Ovary (tissue), 9 donors: ENCODE data around the gene MBOAT2. TPM values are rescaled to one million over a fixed set of nuclear protein-coding genes. Genes with fewer than 3 reads are reported as not detected.

ENCODE experiments used
- DNase-seq, 5 donors: peaks; one replicate each; pipeline ENCODE4 v3.0.0-alpha.2; 2019 to 2020
- H3K27ac ChIP-seq, 2 donors: fragments of 200-600 bp; one replicate each; pipeline versions ENCODE4 v1.5.1 to v1.8.0; 2019 to 2022
- H3K27me3 ChIP-seq: fragments of 200-600 bp; one replicate; pipeline ENCODE4 v1.8.0; 2022
- H3K36me3 ChIP-seq: fragments of 200-600 bp; sonication (generic); one replicate; pipeline ENCODE4 v1.5.1; 2019
- H3K4me1 ChIP-seq: one replicate; pipeline ENCODE4 v1.8.1; 2013; ENCODE audit warnings: mild to moderate bottlenecking, moderate library complexity; ENCODE audit not compliant: insufficient read depth
- H3K4me3 ChIP-seq: fragments of 200-600 bp; sonication (generic); one replicate; pipeline ENCODE4 v1.5.1; 2017
- H3K9me3 ChIP-seq, 2 donors: fragments of 200-600 bp in 1 of 2; sonication (generic) in 1 of 2; one replicate each; pipeline versions ENCODE4 v1.5.1 to v1.8.1; 2013 to 2019; ENCODE audit warnings: mild to moderate bottlenecking in 1 of 2, moderate library complexity in 1 of 2
- CTCF ChIP-seq, 3 donors: fragments of 450-650 bp in 2 of 3; fragments of 200-600 bp in 1 of 3; IDR thresholded peaks; one replicate each; pipeline versions ENCODE4 v1.5.1 to v1.8.0; 2016 to 2022; ENCODE audit warnings: antibody characterized with exemption in 3 of 3, mild to moderate bottlenecking in 1 of 3
- EP300 ChIP-seq: sonication (generic); formaldehyde crosslinking; IDR thresholded peaks from one replicate; pipeline ENCODE4 v1.6.1; 2017; ENCODE audit warnings: antibody characterized with exemption
- POLR2A ChIP-seq: fragments of 450-650 bp; IDR thresholded peaks from one replicate; pipeline ENCODE4 v1.6.1; 2017; ENCODE audit warnings: antibody characterized with exemption, mild to moderate bottlenecking, moderate library complexity
- WGBS, 3 donors: extraction: QIAGEN DNeasy Blood & Tissue Kit in 1 of 3; methylation state at CpG; one replicate each; pipeline versions ENCODE4 v1.1.5 to v1.1.7; 2013 to 2017; 5-methylcytosine and 5-hydroxymethylcytosine counted together
- intact Hi-C, 4 donors: fragments of 100-400 bp; cut with DNase I; formaldehyde crosslinking; loops; one replicate each; pipeline versions ENCODE4 v1.11.0 to v1.15.1; 2022 to 2023
- polyA plus RNA-seq, 2 donors: library from polyadenylated mRNA; stranded (reverse); fragments of 200-250 nt in 1 of 2; fragments of 350-450 nt in 1 of 2; fragmentation: Illumina TruSeq in 1 of 2; extraction: RNeasy Lipid Tissue Mini Kit (QIAGEN cat#74804) in 1 of 2; gene quantifications; one replicate each; pipeline ENCODE4 v1.2.3, GENCODE V29; 2013 to 2014
- total RNA-seq, 7 donors: library from RNA; depleted of rRNA in 2 of 7; stranded (reverse); fragments of >200 nt in 2 of 7; fragmentation: NEBNext Ultra II Directional in 3 of 7; extraction: Animal tissue kit (Norgen Biotek cat#: 25700) in 3 of 7; gene quantifications; one replicate each; pipeline versions ENCODE4 v1.1.0 to v1.2.4, GENCODE V29; 2016 to 2023
- donor health status: DM: no; HTN: no; CAD: no; lungs with moderate emphysema.
- donor health status: DM: no; HTN: no; CAD: no.
- donor health status: Bipolar disorder and iron deficiency.
- donor health status: DM: yes; HTN: yes; CAD: no.
- donor health status: DM: no; HTN: no; CAD: no.
- donor health status: DM: yes; HTN: yes; CAD: no.

Gene MBOAT2
- total and polyA plus RNA-seq, 9 donors = 8.4 to 51.0 (median 24.5) TPM

DNA sequence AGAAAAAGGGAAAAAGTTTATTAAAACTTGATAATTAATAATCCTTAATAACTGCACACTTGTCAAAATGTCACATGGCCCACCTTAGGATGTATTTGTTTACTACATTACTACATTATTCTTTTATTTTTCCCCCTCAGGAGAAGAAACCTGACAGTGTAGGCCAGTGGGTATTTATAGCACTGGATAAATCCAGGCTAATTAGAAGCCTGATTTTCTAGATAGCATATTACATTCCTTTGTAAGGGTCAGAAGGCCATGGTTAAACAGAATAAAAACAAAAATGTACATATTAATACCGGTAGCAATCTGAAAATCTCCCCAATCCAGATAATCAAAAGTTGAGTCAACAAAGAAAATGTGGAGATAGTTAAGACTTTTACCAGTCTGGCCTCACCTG lies 144.6 kb downstream of the MBOAT2 start:
- TF ChIP-seq POLR2A (no peak), EP300 (no peak), CTCF (IDR thresholded peaks at IDR 0.05) (no peak)
- DNase-seq = no peak
- H3K9me3 ChIP-seq = no peaks in the 10 kb centered on the region
- no peaks in the 10 kb centered on the region for H3K36me3 ChIP-seq
- no peak overlapping the region for H3K4me3 ChIP-seq
- intact Hi-C loops = no loop called here
- H3K27me3 ChIP-seq = no peaks in the 10 kb centered on the region
- H3K27ac ChIP-seq = no peak overlapping the region
- no peaks in the 10 kb centered on the region for H3K4me1 ChIP-seq
- 51 to 66% (median 60%) methylated on average over 1 of the region's 1 CpG for WGBS, 3 donors

- H3K9me3 ChIP-seq = no peaks in the 10 kb centered on the region
- no peak for DNase-seq
- H3K4me1 ChIP-seq = no peaks in the 10 kb centered on the region
- intact Hi-C loops = no loop called here
- no peaks in the 10 kb centered on the region for H3K36me3 ChIP-seq
- 95 to 96% (median 96%) methylated on average over 7 of the region's 7 CpGs for whole genome bisulfite sequencing, 3 donors
- no peak overlapping the region for H3K27ac ChIP-seq
- no peaks in the 10 kb centered on the region for H3K27me3 ChIP-seq
- H3K4me3 ChIP-seq = no peak overlapping the region
- no peak for TF ChIP-seq CTCF (IDR thresholded peaks at IDR 0.05)
- TF ChIP-seq POLR2A = no peak
- no peak for TF ChIP-seq EP300
Measured at GRCh38 chr2:8858264-8858663, 145.2 kb downstream of the MBOAT2 start.

DNA sequence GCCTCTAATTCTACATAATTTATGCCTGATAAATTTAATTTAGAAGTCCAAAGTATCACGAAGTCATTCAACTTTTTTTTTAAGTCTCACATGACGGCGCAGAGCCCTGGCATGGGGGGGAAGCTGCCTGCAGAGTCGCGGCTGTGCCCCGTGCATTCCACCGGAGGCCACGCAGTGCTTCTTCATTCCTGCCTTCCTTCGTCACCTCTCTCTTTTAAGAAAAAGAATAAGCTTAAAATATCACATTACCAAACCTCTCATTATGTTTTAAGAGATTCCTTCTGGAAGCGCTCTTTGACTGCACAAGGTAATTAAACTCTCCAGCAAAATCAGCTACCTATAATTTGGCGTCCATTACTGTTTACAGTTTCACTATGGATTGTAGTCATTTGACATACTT lies 145.8 kb downstream of the MBOAT2 start:
- intact Hi-C loops = no loop called here

DNA sequence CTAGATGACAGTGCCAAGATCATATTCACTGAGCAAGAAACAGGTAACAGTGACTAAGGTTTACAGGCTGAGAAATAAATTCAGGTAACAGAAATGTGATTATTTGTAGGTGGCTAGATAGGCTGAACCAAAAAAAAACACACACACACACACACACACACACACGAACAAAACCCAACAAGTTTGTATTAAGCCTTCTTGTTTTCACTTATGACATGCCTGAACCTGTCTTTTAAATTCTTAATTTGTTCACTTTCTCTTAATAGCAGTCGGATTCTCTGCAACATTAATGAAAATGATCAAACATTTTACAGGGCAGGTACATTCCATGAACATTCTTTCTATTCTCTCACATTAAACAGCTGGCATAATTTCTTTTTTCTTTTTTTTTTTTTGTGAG lies 147.3 kb downstream of the MBOAT2 start:
- H3K27me3 ChIP-seq = no peaks in the 10 kb centered on the region
- H3K4me1 ChIP-seq = no peaks in the 10 kb centered on the region
- intact Hi-C loops = no loop called here
- no peaks in the 10 kb centered on the region for H3K36me3 ChIP-seq
- no peaks in the 10 kb centered on the region for H3K9me3 ChIP-seq
- H3K4me3 ChIP-seq = no peak overlapping the region
- H3K27ac ChIP-seq = no peak overlapping the region
- 95 to 100% (median 95%) methylated on average over 2 of the region's 2 CpGs for WGBS, 3 donors
- no peak for DNase-seq
- TF ChIP-seq POLR2A = no peak
- TF ChIP-seq EP300 = no peak
- no peak for TF ChIP-seq CTCF (IDR thresholded peaks at IDR 0.05)

More for the DNA sequence above, 145.8 kb downstream of the MBOAT2 start:
- Histone ChIP-seq H3K4me1 (no peaks in the 10 kb centered on the region), H3K9me3 (no peaks in the 10 kb centered on the region), H3K36me3 (no peaks in the 10 kb centered on the region), H3K4me3 (no peak overlapping the region), H3K27ac (no peak overlapping the region), H3K27me3 (no peaks in the 10 kb centered on the region)
- no peak for TF ChIP-seq EP300
- no peak for TF ChIP-seq CTCF (IDR thresholded peaks at IDR 0.05)
- no peak for TF ChIP-seq POLR2A
- DNase-seq = no peak
- 95 to 97% (median 96%) methylated on average over 11 of the region's 11 CpGs for WGBS, 3 donors

DNA sequence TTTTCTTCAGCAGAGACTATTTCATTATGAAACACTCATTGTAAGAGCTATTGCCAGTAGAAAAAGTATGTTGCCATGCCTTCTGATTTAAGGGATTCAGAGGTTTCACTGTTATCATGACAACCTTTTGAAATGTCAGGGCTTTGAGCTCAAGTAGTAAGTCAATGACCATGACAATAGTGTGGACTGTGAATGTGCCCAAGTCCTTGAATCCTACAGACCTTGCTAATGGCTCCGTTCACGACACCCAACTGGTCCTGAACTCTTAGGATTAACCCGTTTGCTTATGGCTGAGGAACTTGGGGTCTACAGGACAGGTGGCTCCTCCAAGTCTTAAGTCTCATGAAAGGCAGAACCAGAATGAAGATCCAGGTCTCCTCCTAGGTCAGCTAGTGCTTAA lies 148.5 kb downstream of the MBOAT2 start:
- H3K4me3 ChIP-seq = no peak overlapping the region
- H3K36me3 ChIP-seq = no peaks in the 10 kb centered on the region
- WGBS, 3 donors = 93 to 97% (median 96%) methylated on average over 3 of the region's 3 CpGs
- no peaks in the 10 kb centered on the region for H3K4me1 ChIP-seq
- TF ChIP-seq EP300 (no peak), CTCF (IDR thresholded peaks at IDR 0.05) (no peak), POLR2A (no peak)
- no peak overlapping the region for H3K27ac ChIP-seq
- DNase-seq = no peak
- no peaks in the 10 kb centered on the region for H3K27me3 ChIP-seq
- intact Hi-C loops = no loop called here
- H3K9me3 ChIP-seq = no peaks in the 10 kb centered on the region
